GM19035 (cell line): ENCODE measurements around the gene RIN1.

ENCODE experiments used
- ATAC-seq: cut with Tn5 transposase; IDR thresholded peaks from one replicate; pipeline ENCODE4 v1.9.1; 2021; ENCODE audit not compliant: unreplicated experiment

Gene RIN1

DNA sequence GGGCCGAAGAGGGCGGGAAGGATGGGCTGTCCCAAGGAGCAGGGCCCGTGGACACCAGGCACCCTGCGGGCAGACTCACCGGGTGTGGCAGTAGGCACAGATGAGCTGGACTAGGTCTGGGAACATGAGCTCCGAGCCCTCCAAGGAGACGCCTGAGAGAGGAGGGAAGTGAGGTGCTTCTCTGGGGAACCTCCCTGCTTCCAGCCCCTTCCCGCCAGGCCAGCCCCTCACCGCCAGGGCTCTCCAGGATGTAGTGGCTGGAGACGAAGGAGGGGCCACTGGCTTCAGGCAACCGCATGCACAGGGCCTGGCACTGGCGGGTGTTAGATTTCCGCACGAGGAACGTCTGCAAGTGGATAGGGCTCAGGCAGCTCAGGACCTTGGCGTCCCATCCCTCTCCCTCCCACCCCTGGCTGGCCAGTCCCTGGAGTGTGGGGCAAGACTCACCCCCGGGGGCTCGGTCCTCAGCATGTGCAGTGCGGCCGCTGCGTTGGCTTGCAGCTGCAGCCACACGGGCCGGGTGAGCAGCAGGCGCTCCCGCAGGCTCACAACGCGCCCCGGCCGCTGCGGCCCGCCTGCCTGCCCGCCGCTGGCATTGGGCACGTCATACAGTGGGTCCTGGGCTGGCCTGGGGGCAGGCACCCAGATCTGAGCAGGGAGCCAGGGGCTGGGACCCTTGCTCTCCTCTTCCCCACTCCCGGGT, 552 bp downstream of the RIN1 start:
- ATAC-seq, result no peak

- no peak for ATAC-seq
Measured at GRCh38 chr11:66334605-66335442, 1.4 kb downstream of the RIN1 start.

GRCh38 chr11:66333896-66334604, 2.2 kb downstream of the RIN1 start:
- ATAC-seq, result no peak

DNA sequence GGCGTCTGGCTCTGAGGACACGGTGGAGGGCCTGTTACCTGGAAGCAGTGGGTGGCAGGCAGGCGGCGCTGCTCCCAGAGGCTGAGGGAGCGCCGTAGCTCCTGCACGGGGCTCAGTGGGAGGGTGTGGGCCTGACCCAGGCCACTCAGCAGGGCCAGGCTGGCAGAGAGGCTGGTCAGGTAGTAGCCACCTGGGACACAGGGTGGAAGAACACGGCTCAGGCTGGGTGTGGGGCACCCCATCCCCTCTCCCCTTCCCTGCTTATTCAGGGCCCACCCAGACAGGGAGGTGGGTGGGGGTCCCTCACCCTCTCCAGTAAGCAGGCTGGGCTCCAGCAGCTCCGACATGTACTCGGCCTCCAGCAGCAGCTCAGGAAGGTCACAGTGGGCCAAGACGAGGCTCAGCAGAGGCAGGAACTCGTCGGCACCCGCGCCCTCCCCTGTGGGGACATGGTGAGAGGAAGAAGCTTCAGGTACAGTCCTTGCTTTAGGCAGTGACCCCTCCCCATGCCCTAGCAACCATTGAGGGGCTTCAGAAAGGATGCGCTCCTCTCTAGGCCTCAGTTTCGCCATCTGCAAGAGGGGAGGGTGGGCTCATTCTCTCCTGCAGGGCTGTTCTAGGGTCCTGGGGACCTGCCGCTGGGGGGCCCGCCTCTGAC, 2.9 kb downstream of the RIN1 start:
- no peak for ATAC-seq

DNA sequence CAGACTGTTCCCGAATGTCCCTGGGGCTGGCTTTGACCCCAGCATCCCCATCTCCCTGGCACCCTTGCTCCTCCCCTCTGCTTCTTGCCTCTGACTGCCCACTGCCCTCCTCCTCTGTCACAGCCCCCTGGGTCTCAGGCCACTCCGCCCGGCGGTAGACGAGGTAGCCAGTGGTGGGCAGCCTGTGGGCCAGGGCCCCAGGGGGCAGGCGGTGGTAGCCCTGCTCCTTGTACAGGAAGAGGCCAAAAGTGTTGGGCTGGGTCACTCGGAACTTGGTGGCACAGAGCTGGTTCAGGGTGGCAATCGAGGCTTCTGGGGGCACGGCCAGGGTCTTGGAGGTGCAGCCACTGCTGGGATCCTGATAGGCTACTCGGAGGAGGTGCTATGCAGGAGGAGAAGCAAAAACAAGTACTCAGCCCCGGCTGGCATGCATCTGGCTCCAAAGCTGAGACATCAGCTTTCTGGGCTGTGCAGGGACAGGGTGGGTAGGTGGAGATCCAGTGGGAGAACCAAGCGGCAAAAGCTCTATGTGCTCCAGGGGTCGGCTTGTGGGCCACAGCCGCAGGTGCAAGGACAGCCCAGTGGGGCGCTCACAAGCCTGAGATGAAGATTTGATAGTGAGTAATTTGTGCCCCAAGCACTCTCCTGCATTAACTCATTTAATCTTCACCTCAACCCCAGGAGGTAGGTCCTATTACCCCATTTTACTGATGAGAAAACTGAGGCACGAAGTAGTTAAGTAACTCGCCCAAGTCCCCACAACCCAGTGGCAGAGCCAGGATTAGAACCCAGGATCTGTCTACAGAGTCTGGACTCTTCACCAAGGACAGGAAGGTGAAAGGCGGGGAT, 3.6 kb downstream of the RIN1 start:
- ATAC-seq, result no peak

- no peak for ATAC-seq
Measured at GRCh38 chr11:66331542-66332370, 4.5 kb downstream of the RIN1 start.

GRCh38 chr11:66330931-66331330, 5.3 kb downstream of the RIN1 start:
- no peak for ATAC-seq

- ATAC-seq, result no peak
Measured at GRCh38 chr11:66329165-66329673, 7.0 kb downstream of the RIN1 start.

DNA sequence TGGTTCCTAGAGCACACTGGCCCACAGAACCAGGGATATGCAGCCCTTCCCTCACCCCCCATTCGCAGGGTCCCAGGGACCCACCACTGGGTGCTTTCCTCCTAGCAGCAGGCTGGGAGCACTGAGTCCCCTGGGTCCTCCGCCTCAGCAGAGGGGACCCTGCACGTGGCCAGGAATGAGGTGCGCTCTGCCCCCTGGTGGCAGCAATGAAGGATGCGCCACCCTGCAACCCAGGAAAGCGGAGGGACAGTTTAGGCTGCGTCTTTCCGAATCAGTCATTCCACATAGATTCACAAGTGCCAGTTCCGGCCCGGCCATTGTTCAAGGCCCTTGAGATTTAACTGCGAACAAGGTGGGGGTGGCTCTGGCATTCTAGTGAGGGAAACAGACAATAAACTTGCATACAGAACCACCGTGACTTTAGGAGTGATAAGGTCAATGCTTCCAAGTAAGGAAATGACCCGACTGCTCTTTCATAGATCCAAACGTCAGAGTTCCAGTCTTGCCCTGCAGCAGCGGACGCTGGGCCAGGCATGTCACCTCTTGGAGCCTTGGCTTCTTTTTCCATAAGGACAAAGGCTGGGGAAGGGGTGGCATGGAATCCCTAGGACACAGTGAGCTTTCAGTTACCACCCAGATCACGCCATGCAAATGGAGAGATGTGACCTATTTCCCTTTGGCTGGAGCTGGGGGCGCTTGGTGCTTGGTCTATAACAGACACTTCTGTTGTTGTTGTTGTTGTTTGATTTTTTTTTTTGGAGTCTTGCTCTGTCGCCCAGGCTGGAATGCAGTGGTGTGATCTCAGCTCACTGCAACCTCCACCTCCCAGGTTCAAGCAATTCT, 7.7 kb downstream of the RIN1 start:
- no peak for ATAC-seq

DNA sequence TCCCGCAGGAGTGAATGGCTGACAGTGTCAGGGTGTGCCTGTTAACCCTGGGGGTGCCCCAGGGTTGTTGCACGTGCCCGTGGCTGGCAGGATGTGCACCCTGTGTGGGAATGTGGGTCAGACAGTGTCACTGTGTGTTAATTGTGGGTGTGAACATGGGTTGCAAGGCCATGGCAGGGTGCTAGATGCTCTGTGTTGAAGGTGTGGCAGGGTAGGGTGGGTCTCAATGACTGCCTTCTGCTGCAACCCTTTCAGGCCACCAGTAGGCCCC, 8.3 kb downstream of the RIN1 start:
- ATAC-seq, result no peak

DNA sequence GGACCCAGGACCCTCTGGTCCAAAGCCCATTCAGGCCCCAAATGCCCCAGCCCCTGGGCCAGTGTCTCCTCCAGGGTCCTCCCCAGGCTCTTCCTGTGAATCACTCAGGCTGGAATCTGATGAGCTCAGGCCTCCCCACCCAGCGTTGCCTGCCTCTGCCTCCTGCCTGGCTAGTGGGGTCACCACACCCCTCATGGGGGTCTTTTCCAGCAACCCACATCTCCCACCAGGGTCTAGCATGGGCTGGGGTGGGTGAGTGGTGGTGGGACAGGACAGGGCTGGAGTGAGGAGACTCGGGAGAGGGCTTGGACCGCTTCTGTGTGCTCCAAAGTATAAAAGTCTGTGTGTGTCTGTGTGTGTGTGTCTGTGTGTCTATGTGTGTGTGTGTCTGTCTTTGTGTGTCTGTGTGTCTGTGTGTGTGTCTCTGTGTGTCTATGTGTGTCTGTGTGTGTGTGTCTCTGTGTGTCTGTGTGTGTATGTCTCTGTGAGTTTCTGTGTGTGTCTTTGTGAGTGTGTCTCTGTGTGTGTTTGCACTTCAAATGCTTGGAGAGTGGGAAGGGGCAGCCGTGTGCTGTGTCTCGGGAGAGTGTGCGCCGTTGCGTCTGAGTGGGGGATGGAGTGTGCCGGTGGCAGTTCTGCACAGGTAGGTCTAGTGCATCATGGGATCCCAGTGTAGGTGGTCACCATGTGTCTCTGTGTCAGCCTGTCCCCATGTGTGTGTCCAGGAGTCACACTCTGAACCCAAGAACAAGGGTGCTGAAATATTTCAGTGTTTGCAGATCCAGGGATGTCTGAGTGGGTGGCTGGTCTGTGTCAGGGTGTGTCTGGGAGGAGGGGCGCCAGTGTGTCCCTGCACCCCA, 8.8 kb downstream of the RIN1 start:
- no peak for ATAC-seq

GRCh38 chr11:66326261-66327111, 9.7 kb downstream of the RIN1 start:
- ATAC-seq, result no peak

GRCh38 chr11:66325263-66325671, 11.0 kb downstream of the RIN1 start:
- ATAC-seq, result no peak

- no peak for ATAC-seq
Measured at GRCh38 chr11:66324664-66325063, 11.6 kb downstream of the RIN1 start.

- no peak for ATAC-seq
Measured at GRCh38 chr11:66323684-66324083, 12.6 kb downstream of the RIN1 start.

DNA sequence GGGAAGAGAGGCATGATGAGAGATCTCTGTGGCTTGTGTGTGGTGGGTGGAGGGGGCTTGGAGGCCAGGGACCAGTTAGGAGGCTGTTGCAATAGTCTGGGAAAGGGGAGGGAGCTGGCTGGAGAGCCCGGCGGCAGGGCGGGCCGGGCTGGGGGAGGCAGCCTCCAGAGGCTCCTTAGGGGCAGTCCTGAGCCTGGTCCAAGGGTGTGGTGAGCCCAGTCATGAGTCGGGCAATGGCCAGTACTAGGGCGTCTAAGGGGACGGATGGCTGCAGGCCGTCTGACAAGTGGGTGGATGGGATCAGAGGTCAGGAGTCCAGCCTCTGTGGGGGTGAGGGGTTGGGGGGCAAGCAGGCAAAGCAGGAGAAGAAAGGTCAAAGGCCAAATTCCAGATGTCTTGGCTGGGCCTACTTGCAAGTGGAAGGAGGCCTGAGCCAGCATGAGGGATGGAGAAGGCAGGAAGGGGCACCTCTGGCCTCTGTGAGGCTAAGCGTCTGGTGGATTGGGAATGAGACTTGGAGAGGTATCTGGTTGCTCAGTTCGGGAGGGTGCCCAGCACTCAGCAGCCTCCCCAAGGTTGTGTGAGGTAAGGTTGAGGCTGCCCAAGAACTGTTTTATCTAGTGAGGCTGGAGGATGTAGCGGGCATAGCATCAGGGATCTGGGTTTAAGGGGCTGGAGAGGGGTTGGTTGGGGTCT, 13.4 kb downstream of the RIN1 start:
- no peak for ATAC-seq
